H1 (cell line): ENCODE measurements around the gene DCTD. TPM values are rescaled to one million over a fixed set of nuclear protein-coding genes. Genes with fewer than 3 reads are reported as not detected.

ENCODE experiments used
- CTCF ChIA-PET: fragments of 300-600 bp; sonication (Branson Sonifier 250); formaldehyde crosslinking; loops from one replicate; lab custom pipeline; 2021; ENCODE audit not compliant: partially characterized antibody; lab: Charles Lee
- POLR2A ChIA-PET: fragments of 300-600 bp; sonication (Branson Sonifier 250); formaldehyde crosslinking; loops from one replicate; lab custom pipeline; 2021; ENCODE audit warnings: inconsistent platforms; ENCODE audit not compliant: partially characterized antibody; lab: Charles Lee
- DNase-seq, 2 experiments: peaks; one replicate each; pipeline versions ENCODE4 v3.0.0 to v3.0.0-alpha.2; 2010 to 2022; ENCODE audit warnings: low spot score in 2 of 2, low read depth in 1 of 2, mixed read lengths in 1 of 2
- FAIRE-seq: peaks from 2 replicates; lab custom pipeline; 2011; peaks lifted over from hg19 to GRCh38; lab: Jason Lieb, UNC
- H2AFZ ChIP-seq: 2 replicates; pipeline ENCODE4 v1.8.1; 2012; ENCODE audit warnings: low read length, inconsistent platforms
- H2AK5ac ChIP-seq: 2 replicates; pipeline ENCODE4 v1.6.1; 2013; ENCODE audit warnings: low read depth, low read length
- H2BK120ac ChIP-seq: replicated peaks from 2 replicates; pipeline ENCODE3; 2013; ENCODE audit warnings: low read depth, low read length, inconsistent platforms
- H2BK12ac ChIP-seq: 2 replicates; pipeline ENCODE4 v1.6.1; 2013; ENCODE audit warnings: low read depth, low read length
- H2BK15ac ChIP-seq: 2 replicates; pipeline ENCODE4 v1.6.1; 2013; ENCODE audit warnings: low read length
- H2BK20ac ChIP-seq: 2 replicates; pipeline ENCODE4 v1.6.1; 2013; ENCODE audit warnings: low read length
- H2BK5ac ChIP-seq: 2 replicates; pipeline ENCODE4 v1.6.1; 2013; ENCODE audit warnings: low read depth, low read length
- H3K14ac ChIP-seq: 2 replicates; pipeline ENCODE4 v1.6.1; 2013; ENCODE audit warnings: inconsistent platforms; ENCODE audit not compliant: insufficient read length
- H3K18ac ChIP-seq: 2 replicates; pipeline ENCODE4 v1.6.1; 2013; ENCODE audit warnings: low read length; ENCODE audit errors: extremely low read depth
- H3K23ac ChIP-seq: 2 replicates; pipeline ENCODE4 v1.6.1; 2013; ENCODE audit warnings: inconsistent platforms; ENCODE audit not compliant: insufficient read length
- H3K23me2 ChIP-seq: 2 replicates; pipeline ENCODE4 v1.6.1; 2013; ENCODE audit warnings: low read depth, low read length
- H3K27ac ChIP-seq: 2 replicates; pipeline ENCODE4 v1.6.1; 2011; ENCODE audit warnings: low read depth, low read length, inconsistent platforms
- H3K27me3 ChIP-seq, 4 experiments: replicated peaks in 1 of 4; 1 replicate in 1 of 4; 2 replicates in 3 of 4; pipeline versions ENCODE4 v1.6.1 to v1.8.1; 2011 to 2013; ENCODE audit warnings: low read length in 3 of 4, mild to moderate bottlenecking in 3 of 4, inconsistent platforms in 2 of 4, mixed read lengths in 2 of 4, moderate library complexity in 1 of 4; ENCODE audit not compliant: control insufficient read depth in 3 of 4, insufficient read depth in 3 of 4; ENCODE audit errors: extremely low read depth in 1 of 4
- H3K36me3 ChIP-seq, 4 experiments: 2 replicates each; pipeline versions ENCODE4 v1.6.1 to v1.8.1; 2011 to 2013; ENCODE audit warnings: mild to moderate bottlenecking in 4 of 4, low read length in 3 of 4, moderate library complexity in 2 of 4, control low read depth in 1 of 4, inconsistent platforms in 1 of 4; ENCODE audit not compliant: insufficient read depth in 4 of 4, control insufficient read depth in 2 of 4
- H3K4ac ChIP-seq: replicated peaks from 2 replicates; pipeline ENCODE3; 2013; ENCODE audit warnings: low read length, low read depth, mixed read lengths, inconsistent platforms; ENCODE audit not compliant: insufficient read length
- H3K4me1 ChIP-seq, 4 experiments: replicated peaks in 1 of 4; 1 replicate in 1 of 4; 2 replicates in 3 of 4; pipeline versions ENCODE4 v1.6.1 to v1.8.1; 2011 to 2013; ENCODE audit warnings: low read length in 3 of 4, inconsistent platforms in 2 of 4, mixed read lengths in 1 of 4; ENCODE audit not compliant: insufficient read depth in 4 of 4, control insufficient read depth in 3 of 4
- H3K4me2 ChIP-seq, 2 experiments: 2 replicates each; pipeline versions ENCODE4 v1.6.1 to v1.8.1; 2011 to 2013; ENCODE audit warnings: low read depth in 2 of 2, low read length in 2 of 2, control low read depth in 1 of 2, inconsistent platforms in 1 of 2, mild to moderate bottlenecking in 1 of 2; ENCODE audit not compliant: insufficient read depth in 1 of 2
- H3K4me3 ChIP-seq, 4 experiments: fragments of 200-600, 300-600 bp in 1 of 4; sonication (generic), shearing (Covaris generic), sonication (Bioruptor Twin) in 1 of 4; 2 replicates each; pipeline versions ENCODE4 v1.5.1 to v1.8.1; 2011 to 2016; ENCODE audit warnings: low read length in 4 of 4, low read depth in 3 of 4, control low read depth in 2 of 4, inconsistent platforms in 2 of 4, mild to moderate bottlenecking in 2 of 4, mixed read lengths in 1 of 4, moderate library complexity in 1 of 4; ENCODE audit not compliant: insufficient read depth in 2 of 4; ENCODE audit errors: extremely low read depth in 1 of 4
- H3K56ac ChIP-seq: replicated peaks from 2 replicates; pipeline ENCODE3; 2013; ENCODE audit warnings: low read depth, mild to moderate bottlenecking, mixed read lengths, low read length, inconsistent platforms; ENCODE audit not compliant: insufficient read length
- H3K79me1 ChIP-seq: 2 replicates; pipeline ENCODE4 v1.6.1; 2013; ENCODE audit warnings: low read depth, low read length, control low read depth
- H3K79me2 ChIP-seq, 2 experiments: 2 replicates each; pipeline versions ENCODE4 v1.6.1 to v1.8.1; 2012 to 2013; ENCODE audit warnings: low read length in 2 of 2, mild to moderate bottlenecking in 2 of 2, inconsistent platforms in 1 of 2; ENCODE audit not compliant: insufficient read depth in 2 of 2, control insufficient read depth in 1 of 2
- H3K9ac ChIP-seq, 4 experiments: replicated peaks in 1 of 4; 1 replicate in 1 of 4; 2 replicates in 3 of 4; pipeline versions ENCODE4 v1.6.1 to v1.8.1; 2011 to 2013; ENCODE audit warnings: low read depth in 3 of 4, low read length in 3 of 4, control low read depth in 2 of 4, mild to moderate bottlenecking in 2 of 4, moderate library complexity in 2 of 4, inconsistent platforms in 1 of 4; ENCODE audit errors: extremely low read depth in 1 of 4
- H3K9me3 ChIP-seq, 2 experiments: 2 replicates each; pipeline versions ENCODE4 v1.6.1 to v1.8.1; 2012 to 2013; ENCODE audit warnings: mild to moderate bottlenecking in 2 of 2, moderate library complexity in 2 of 2, control low read depth in 1 of 2, inconsistent platforms in 1 of 2, low read depth in 1 of 2, low read length in 1 of 2, mixed read lengths in 1 of 2; ENCODE audit not compliant: insufficient read depth in 2 of 2
- H4K20me1 ChIP-seq, 2 experiments: replicated peaks in 1 of 2; 2 replicates each; pipeline versions ENCODE3 to v1.8.1; 2011 to 2013; ENCODE audit warnings: inconsistent platforms in 2 of 2, low read length in 2 of 2, mild to moderate bottlenecking in 1 of 2; ENCODE audit not compliant: insufficient read depth in 2 of 2, control insufficient read depth in 1 of 2
- H4K5ac ChIP-seq: 2 replicates; pipeline ENCODE4 v1.6.1; 2013; ENCODE audit warnings: low read length, low read depth, mixed read lengths, inconsistent platforms; ENCODE audit not compliant: insufficient read length
- H4K8ac ChIP-seq: 2 replicates; pipeline ENCODE4 v1.8.0; 2013; ENCODE audit warnings: mild to moderate bottlenecking, moderate library complexity, low read length, inconsistent platforms; ENCODE audit not compliant: insufficient read depth; ENCODE audit errors: extremely low read depth
- H4K91ac ChIP-seq: replicated peaks from 2 replicates; pipeline ENCODE3; 2013; ENCODE audit warnings: low read length, mixed read lengths, inconsistent platforms; ENCODE audit not compliant: insufficient read length
- ATF2 ChIP-seq: IDR thresholded peaks from 2 replicates; pipeline ENCODE4 v1.6.1; 2012; ENCODE audit warnings: low read length, inconsistent platforms
- EP300 ChIP-seq, 2 experiments: IDR thresholded peaks; 1 replicate in 1 of 2; 2 replicates in 1 of 2; pipeline ENCODE4 v1.6.1; 2011 to 2012; ENCODE audit warnings: low read depth in 2 of 2, low read length in 2 of 2, mild to moderate bottlenecking in 2 of 2, borderline replicate concordance in 1 of 2, inconsistent platforms in 1 of 2, moderate library complexity in 1 of 2
- EZH2 ChIP-seq: fragments of 200-600 bp; sonication (generic); IDR thresholded peaks from 2 replicates; pipeline ENCODE4 v1.7.1; 2012; ENCODE audit warnings: low read depth, mild to moderate bottlenecking, moderate library complexity, low read length, inconsistent platforms; ENCODE audit not compliant: severe bottlenecking
- JUN ChIP-seq: IDR thresholded peaks from 2 replicates; pipeline ENCODE4 v1.6.1; 2011; ENCODE audit warnings: low read depth, mild to moderate bottlenecking, improper control_type of control experiment, low read length
- MAFK ChIP-seq: IDR thresholded peaks from 2 replicates; pipeline ENCODE4 v1.6.1; 2012; ENCODE audit warnings: low read depth, mild to moderate bottlenecking, improper control_type of control experiment, low read length
- NRF1 ChIP-seq: IDR thresholded peaks from 2 replicates; pipeline ENCODE4 v1.6.1; 2011; ENCODE audit warnings: mild to moderate bottlenecking, low read depth, low read length, improper control_type of control experiment
- SIX5 ChIP-seq: IDR thresholded peaks from 2 replicates; pipeline ENCODE4 v1.6.1; 2011; ENCODE audit warnings: mild to moderate bottlenecking, low read depth, low read length
- WGBS, 2 experiments: shearing (Covaris generic) in 1 of 2; methylation state at CpG; one replicate each; pipeline versions ENCODE4 v1.1.6 to v1.1.7; 2013 to 2015; ENCODE audit warnings: low lambda C conversion rate in 2 of 2, mixed read lengths in 2 of 2, inconsistent platforms in 1 of 2, low coverage in 1 of 2, missing lambda C conversion rate in 1 of 2; ENCODE audit not compliant: insufficient replicate concordance in 2 of 2, insufficient coverage in 1 of 2, insufficient read length in 1 of 2; ENCODE audit errors: extremely low coverage in 1 of 2, missing lambda C conversion rate in 1 of 2; 5-methylcytosine and 5-hydroxymethylcytosine counted together
- polyA plus RNA-seq, 7 experiments: library from polyadenylated mRNA; depleted of rRNA in 3 of 7; stranded (reverse) in 5 of 7; unstranded in 2 of 7; fragments of >200 nt in 5 of 7; fragments of 200-250 nt in 2 of 7; gene quantifications; 1 replicate in 5 of 7; 2 replicates in 1 of 7; 4 replicates in 1 of 7; pipeline versions ENCODE4 v1.2.1 to v1.2.3, GENCODE V29; 2011 to 2013; ENCODE audit warnings: missing spikeins in 2 of 7, mixed read lengths in 2 of 7
- total RNA-seq: library from RNA; stranded (reverse); fragmentation: NEBNext Ultra II Directional; extraction: Animal tissue kit (Norgen Biotek cat#: 25700); gene quantifications from 2 replicates; pipeline ENCODE4 v1.2.1, GENCODE V29; 2021

DCTD gene
- total and polyA plus RNA-seq, 2 of the 8 experiments (the other 6 are each of a cell fraction or from before 2014, with no cell fraction given): 60.2 to 69.5 TPM

DNA sequence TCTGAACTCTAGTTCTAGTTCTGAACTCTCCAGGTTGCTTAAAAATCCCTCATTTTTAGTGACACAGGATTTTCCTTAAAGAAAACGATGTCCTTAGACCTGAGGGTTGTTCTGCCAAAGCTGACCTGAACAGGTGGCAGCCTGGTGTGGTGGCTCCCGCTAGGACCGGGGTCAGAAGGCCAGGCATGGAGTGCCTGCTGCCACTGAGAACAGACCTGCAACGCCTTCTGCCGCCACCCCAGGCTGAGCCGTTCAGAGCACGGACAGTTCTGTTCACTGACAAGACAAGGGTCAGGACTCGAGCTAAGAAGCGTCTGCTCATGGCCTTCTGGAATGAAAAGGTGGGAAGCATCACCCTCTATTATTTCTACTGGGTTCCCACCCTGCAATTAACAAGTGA lies 15.8 kb downstream of the DCTD start:
- no peak overlapping the region for H3K4me2 ChIP-seq
- H3K9ac ChIP-seq: no peak overlapping the region
- no peak overlapping the region for H4K5ac ChIP-seq
- no peak overlapping the region for H2BK120ac ChIP-seq
- H4K91ac ChIP-seq: no peak overlapping the region
- WGBS, 2 experiments: 93% methylated on average over 9 of the region's 9 CpGs; no CpG with 5 or more reads in 1 of the 2 experiments
- FAIRE-seq (no peak), DNase-seq (no peak)
- no peak overlapping the region; the same call in 1 of the 2 replicates for H4K8ac ChIP-seq
- H4K20me1 ChIP-seq: peaks cover 0 to 13% of the 10 kb centered on the region in 2 experiments
- no peaks in the 10 kb centered on the region for H3K9me3 ChIP-seq
- H3K27ac ChIP-seq: no peak overlapping the region
- no peak overlapping the region for H3K23ac ChIP-seq
- H2AFZ ChIP-seq: no peak overlapping the region
- peaks cover 2% of the 10 kb centered on the region for H3K79me1 ChIP-seq
- H3K14ac ChIP-seq: no peak overlapping the region
- H3K4me3 ChIP-seq: no peak overlapping the region
- no peaks in the 10 kb centered on the region; a peak in 1 of 7 replicates for H3K4me1 ChIP-seq
- no peak overlapping the region for H2AK5ac ChIP-seq
- no peak overlapping the region for H2BK12ac ChIP-seq
- no peak overlapping the region for H3K4ac ChIP-seq
- CTCF ChIA-PET: interaction anchor here (0.8 kb wide), 3 partner anchors 13 to 74 kb away, joined by 3 to 4 read pairs (median 3); no protein-coding TSS in a partner anchor
- H2BK15ac ChIP-seq: no peak overlapping the region
- POLR2A ChIA-PET: interaction anchor here (0.8 kb wide), 1 partner anchor 34 kb away, joined by 3 read pairs; no protein-coding TSS in a partner anchor
- no peaks in the 10 kb centered on the region for H3K27me3 ChIP-seq
- H2BK5ac ChIP-seq: no peak overlapping the region
- H3K56ac ChIP-seq: no peak overlapping the region
- 0 out of 4 replicates have a peak, but pooled peaks cover 0 to 2% of the 10 kb centered on the region in 2 experiments for H3K79me2 ChIP-seq
- no peak overlapping the region for H3K18ac ChIP-seq
- H3K23me2 ChIP-seq: no peaks in the 10 kb centered on the region; the same call in 1 of the 2 replicates
- peaks cover 0 to 14% (median 2%) of the 10 kb centered on the region in 4 experiments; a peak in 4 of 8 replicates for H3K36me3 ChIP-seq
- H2BK20ac ChIP-seq: no peak overlapping the region
- no peak for TF ChIP-seq EZH2
- no peak for TF ChIP-seq ATF2
- TF ChIP-seq SIX5: no peak
- TF ChIP-seq MAFK: no peak
- TF ChIP-seq EP300 (IDR thresholded peaks at IDR 0.05; ENCODE audit: borderline replicate concordance in 1 of 2, low read depth in 2 of 2, low read length in 2 of 2): no peak
- no peak for TF ChIP-seq NRF1
- no peak for TF ChIP-seq JUN
